OCI-LY1 (cell line): ENCODE data around the gene HNRNPF.
"Not testable (repeated sequence)": the region's sequence is repeated elsewhere in the genome, so short reads cannot be mapped to it uniquely, and the experiment has no call there.

ENCODE experiments used
- H2AFZ ChIP-seq: fragments of 200-600 bp; sonication (generic), shearing (Covaris generic); 2 replicates; pipeline ENCODE4 v1.6.0; 2014; ENCODE audit warnings: antibody characterized with exemption, mild to moderate bottlenecking, low read length
- H3F3A ChIP-seq: fragments of 200-600 bp; sonication (generic), shearing (Covaris generic); 2 replicates; pipeline ENCODE4 v1.6.0; 2014; ENCODE audit warnings: mild to moderate bottlenecking, antibody characterized with exemption, low read length, moderate library complexity; ENCODE audit not compliant: insufficient read depth
- H3K27ac ChIP-seq: fragments of 200-600 bp; sonication (generic); 2 replicates; pipeline ENCODE4 v1.5.1; 2014; ENCODE audit warnings: low read length, mixed run types, mild to moderate bottlenecking, low read depth; ENCODE audit not compliant: poor library complexity, severe bottlenecking
- H3K27me3 ChIP-seq: fragments of 200-600 bp; sonication (generic); 2 replicates; pipeline ENCODE4 v1.6.0; 2014; ENCODE audit warnings: antibody characterized with exemption, mild to moderate bottlenecking, low read length, moderate library complexity; ENCODE audit not compliant: insufficient read depth
- H3K36me3 ChIP-seq: fragments of 200-600 bp; sonication (generic); 2 replicates; pipeline ENCODE4 v1.6.1; 2014; ENCODE audit warnings: mild to moderate bottlenecking, antibody characterized with exemption, low read length, moderate library complexity, mixed read lengths; ENCODE audit not compliant: insufficient read depth
- H3K4me1 ChIP-seq: fragments of 200-600 bp; sonication (generic); 2 replicates; pipeline ENCODE4 v1.5.1; 2014; ENCODE audit warnings: mild to moderate bottlenecking, low read length, moderate library complexity; ENCODE audit not compliant: insufficient read depth, severe bottlenecking
- H3K4me2 ChIP-seq: fragments of 200-600 bp; sonication (generic), shearing (Covaris generic); 2 replicates; pipeline ENCODE4 v1.6.1; 2014; ENCODE audit warnings: low read length
- H3K4me3 ChIP-seq: fragments of 200-600 bp; sonication (generic); 2 replicates; pipeline ENCODE4 v1.5.1; 2014; ENCODE audit warnings: low read length, low read depth, mild to moderate bottlenecking, mixed read lengths; ENCODE audit not compliant: poor library complexity, severe bottlenecking
- H3K79me2 ChIP-seq: fragments of 200-600 bp; shearing (Covaris generic); 2 replicates; pipeline ENCODE4 v1.6.1; 2016; ENCODE audit warnings: mixed run types, low read length, mixed read lengths; ENCODE audit not compliant: insufficient read depth
- H3K9ac ChIP-seq: fragments of 200-600 bp; sonication (generic), shearing (Covaris generic); 2 replicates; pipeline ENCODE4 v1.6.1; 2014; ENCODE audit warnings: mild to moderate bottlenecking, low read length, mixed read lengths
- H3K9me2 ChIP-seq: fragments of 200-600 bp; sonication (generic), shearing (Covaris generic); 2 replicates; pipeline ENCODE4 v1.6.1; 2014; ENCODE audit warnings: low read depth, mild to moderate bottlenecking, low read length, mixed read lengths
- H3K9me3 ChIP-seq: fragments of 200-600 bp; shearing (Covaris generic); 2 replicates; pipeline ENCODE4 v1.6.1; 2014; ENCODE audit warnings: low read length, mixed read lengths
- H4K20me1 ChIP-seq: fragments of 200-600 bp; sonication (generic), shearing (Covaris generic); 2 replicates; pipeline ENCODE4 v1.6.0; 2016; ENCODE audit warnings: mild to moderate bottlenecking, low read length; ENCODE audit not compliant: insufficient read depth
- CTCF ChIP-seq: fragments of 200-600 bp; sonication (generic), shearing (Covaris generic); IDR thresholded peaks from 2 replicates; pipeline ENCODE4 v1.5.1; 2017; ENCODE audit warnings: mild to moderate bottlenecking, antibody characterized with exemption, low read length, moderate library complexity, mixed read lengths
- EZH2 ChIP-seq: fragments of 200-600 bp; sonication (generic), shearing (Covaris generic); IDR thresholded peaks from 2 replicates; pipeline ENCODE4 v1.8.0; 2017; ENCODE audit warnings: borderline replicate concordance, mixed run types, mild to moderate bottlenecking, antibody characterized with exemption, low read length, moderate library complexity, mixed read lengths

The HNRNPF gene

DNA sequence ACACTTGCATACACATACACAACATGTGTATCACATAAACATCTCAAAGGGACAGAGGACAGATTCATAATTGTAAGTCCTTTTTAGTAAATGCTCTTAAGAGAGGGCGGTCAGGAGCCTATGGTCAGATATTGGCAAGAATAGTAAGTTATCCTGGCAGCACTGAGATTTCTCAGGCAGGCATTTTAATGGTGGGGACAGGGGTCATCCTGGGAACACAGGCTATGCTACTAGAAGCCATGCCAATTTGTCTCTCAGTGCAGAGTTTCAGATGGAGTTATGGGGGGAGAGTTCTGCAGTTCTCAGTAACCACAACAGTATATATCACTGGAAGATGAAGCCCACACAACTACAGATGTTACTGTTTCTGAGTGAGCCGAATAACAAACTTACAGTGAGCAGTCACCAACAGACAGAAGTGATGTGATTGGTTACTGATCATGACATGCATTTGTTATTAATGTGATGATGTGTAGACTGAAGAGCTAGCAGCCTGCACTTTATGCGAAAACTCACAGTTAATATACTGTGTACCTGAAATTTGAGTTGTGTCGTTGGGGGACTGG, 44.4 kb upstream of the HNRNPF start:
- H2AFZ ChIP-seq, result no peak overlapping the region

DNA sequence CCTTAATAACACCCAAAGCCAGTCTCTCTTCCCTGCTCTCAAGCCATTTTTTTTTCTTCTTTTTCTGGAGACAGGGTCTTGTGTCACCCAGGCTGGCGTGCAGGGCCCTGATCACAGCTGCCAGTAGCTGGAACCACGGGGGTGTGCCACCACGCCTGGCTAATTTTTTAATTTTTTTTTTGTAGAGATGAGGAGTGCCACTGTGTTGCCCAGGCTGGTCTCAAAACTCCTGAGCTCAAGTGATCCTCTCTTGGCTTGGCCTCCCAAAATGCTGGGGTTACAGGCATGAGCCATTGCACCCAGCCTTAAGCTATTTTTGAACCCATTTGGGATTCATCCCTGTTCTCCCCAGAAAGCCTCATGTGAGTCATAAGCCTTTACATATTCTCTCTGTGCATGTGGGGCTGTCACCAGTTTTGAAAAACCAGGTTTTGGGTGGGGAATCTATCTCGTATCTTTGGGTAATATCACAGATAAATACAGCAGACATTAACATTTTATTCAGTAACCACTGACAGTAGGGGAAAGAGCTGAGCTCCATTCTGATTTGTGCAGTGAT, 43.4 kb upstream of the HNRNPF start:
- no peak overlapping the region for H2AFZ ChIP-seq

More for the DNA sequence above, 44.4 kb upstream of the HNRNPF start:
- Histone ChIP-seq H3K4me2 (peak overlapping the region; percentile 70), H3K9ac (peak overlapping the region; percentile 94), H3K79me2 (no peaks in the 10 kb centered on the region), H4K20me1 (no peaks in the 10 kb centered on the region), H3K4me3 (peak overlapping the region; percentile 42), H3K27ac (peak overlapping the region; percentile 99), H3F3A (peaks cover 10% of the 10 kb centered on the region), H3K9me3 (no peaks in the 10 kb centered on the region), H3K36me3 (no peaks in the 10 kb centered on the region), H3K4me1 (peaks cover 51% of the 10 kb centered on the region), H3K27me3 (no peaks in the 10 kb centered on the region), H3K9me2 (no peaks in the 10 kb centered on the region)
- TF ChIP-seq EZH2 (no peak), CTCF (no peak)

DNA sequence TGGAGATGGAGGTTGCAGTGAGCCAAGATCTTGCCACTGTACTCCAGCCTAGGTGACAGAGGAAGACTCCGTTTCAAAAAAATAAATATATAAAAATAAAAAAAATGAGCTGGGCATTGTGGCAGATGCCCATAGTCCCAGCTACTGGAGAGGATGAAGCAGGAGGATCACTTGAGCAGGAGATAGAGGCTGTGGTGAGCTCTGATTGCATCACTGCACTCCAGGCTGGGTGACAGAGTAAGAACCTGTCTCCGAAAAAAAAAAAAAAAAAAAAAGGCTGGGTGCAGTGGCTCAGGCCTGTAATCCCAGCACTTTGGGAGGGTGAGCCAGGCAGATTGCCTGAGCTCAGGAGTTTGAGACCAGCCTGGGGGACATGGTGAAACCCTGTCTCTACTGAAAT, 39.8 kb upstream of the HNRNPF start:
- Histone ChIP-seq H2AFZ (no peak overlapping the region), H3K9ac (no peak overlapping the region), H3K9me2 (no peaks in the 10 kb centered on the region), H3K36me3 (no peaks in the 10 kb centered on the region), H3K4me1 (peaks cover 32% of the 10 kb centered on the region), H3K79me2 (no peaks in the 10 kb centered on the region), H3K9me3 (peaks cover 4% of the 10 kb centered on the region; the same call in 1 of the 2 replicates), H3K4me3 (no peak overlapping the region), H4K20me1 (no peaks in the 10 kb centered on the region), H3K27ac (peak overlapping the region; percentile 56), H3K4me2 (no peak overlapping the region), H3F3A (peaks cover 10% of the 10 kb centered on the region), H3K27me3 (no peaks in the 10 kb centered on the region)
- TF ChIP-seq CTCF (no peak), EZH2 (no peak)

More for the DNA sequence above, 43.4 kb upstream of the HNRNPF start:
- H3K27me3 ChIP-seq, result no peaks in the 10 kb centered on the region
- TF ChIP-seq EZH2 (no peak), CTCF (no peak)
- H3K9me3 ChIP-seq, result no peaks in the 10 kb centered on the region
- peaks cover 51% of the 10 kb centered on the region for H3K4me1 ChIP-seq
- H3K27ac ChIP-seq, result peak overlapping the region; percentile 99
- H3K9ac ChIP-seq, result peak overlapping the region; percentile 94
- no peaks in the 10 kb centered on the region for H4K20me1 ChIP-seq
- no peaks in the 10 kb centered on the region for H3K79me2 ChIP-seq
- H3K4me2 ChIP-seq, result peak overlapping the region; percentile 70
- H3K36me3 ChIP-seq, result no peaks in the 10 kb centered on the region
- no peaks in the 10 kb centered on the region for H3K9me2 ChIP-seq
- H3F3A ChIP-seq, result peaks cover 10% of the 10 kb centered on the region
- H3K4me3 ChIP-seq, result peak overlapping the region; percentile 42

DNA sequence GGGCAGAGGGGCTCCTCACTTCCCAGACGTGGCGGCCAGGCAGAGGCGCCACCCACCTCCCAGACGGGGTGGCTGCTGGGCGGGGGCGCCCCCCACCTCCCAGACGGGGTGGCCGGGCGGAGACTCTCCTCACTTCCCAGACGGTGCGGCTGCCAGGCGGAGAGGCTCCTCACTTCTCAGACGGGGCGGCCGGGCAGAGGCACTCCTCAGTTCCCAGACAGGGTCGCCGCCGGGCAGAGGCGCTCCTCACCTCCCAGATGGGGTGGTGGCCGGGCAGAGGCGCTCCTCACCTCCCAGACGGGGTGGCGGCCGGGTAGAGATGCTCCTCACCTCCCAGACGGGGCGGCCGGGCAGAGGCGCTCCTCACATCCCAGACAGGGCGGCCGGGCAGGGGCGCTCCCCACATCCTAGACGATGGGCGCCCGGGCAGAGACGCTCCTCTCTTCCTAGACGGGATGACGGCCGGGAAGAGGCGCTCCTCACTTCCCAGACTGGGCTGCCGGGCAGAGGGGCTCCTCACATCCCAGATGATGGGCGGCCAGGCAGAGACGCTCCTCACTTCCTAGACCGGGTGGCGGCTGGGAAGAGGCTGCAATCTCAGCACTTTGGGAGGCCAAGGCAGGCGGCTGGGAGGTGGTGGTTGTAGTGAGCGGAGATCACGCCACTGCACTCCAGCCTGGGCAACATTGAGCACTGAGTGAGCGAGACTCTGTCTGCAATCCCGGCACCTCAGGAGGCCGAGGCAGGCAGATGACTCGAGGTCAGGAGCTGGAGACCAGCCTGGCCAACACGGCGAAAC, 37.4 kb upstream of the HNRNPF start:
- not testable (repeated sequence) for H3K9me2 ChIP-seq, H3F3A ChIP-seq, H4K20me1 ChIP-seq, H3K27me3 ChIP-seq, H3K4me1 ChIP-seq, H3K27ac ChIP-seq, H2AFZ ChIP-seq, H3K4me3 ChIP-seq, H3K79me2 ChIP-seq, H3K9ac ChIP-seq, H3K36me3 ChIP-seq, H3K9me3 ChIP-seq, H3K4me2 ChIP-seq
